Gastroesophageal sphincter (tissue), 4 donors: Measurements from ENCODE around the gene FCN3. TPM values are rescaled to one million over a fixed set of nuclear protein-coding genes. Genes with fewer than 3 reads are reported as not detected.
A peak's percentile ranks its signal among the peaks of the same experiment; 100 is the strongest.

Experiments used
- ATAC-seq: fragments of 150-250 bp; one replicate; pipeline ENCODE4 v1.9.1; 2016; ENCODE audit warnings: mild to moderate bottlenecking, moderate library complexity
- H3K27ac ChIP-seq, 4 donors: fragments of 200-600 bp; sonication (generic) in 3 of 4; 1 replicate in 3 of 4; 2 replicates in 1 of 4; pipeline ENCODE4 v1.5.1; 2016 to 2019
- H3K27me3 ChIP-seq: fragments of 200-600 bp; sonication (generic); one replicate; pipeline ENCODE4 v1.5.1; 2019
- H3K36me3 ChIP-seq, 2 donors: fragments of 200-600 bp; sonication (generic); one replicate each; pipeline ENCODE4 v1.5.1; 2019; ENCODE audit warnings: control low read depth in 1 of 2
- H3K4me1 ChIP-seq, 3 donors: fragments of 200-600 bp; sonication (generic); 1 replicate in 2 of 3; 2 replicates in 1 of 3; pipeline ENCODE4 v1.5.1; 2016 to 2019; ENCODE audit warnings: control low read depth in 2 of 3
- H3K4me3 ChIP-seq, 2 donors: fragments of 200-600 bp; sonication (generic); one replicate each; pipeline ENCODE4 v1.5.1; 2019; ENCODE audit warnings: mild to moderate bottlenecking in 1 of 2, moderate library complexity in 1 of 2
- H3K9me3 ChIP-seq, 3 donors: fragments of 200-600 bp; sonication (generic); one replicate each; pipeline ENCODE4 v1.5.1; 2017 to 2019; ENCODE audit warnings: control low read depth in 2 of 3
- CTCF ChIP-seq, 4 experiments: fragments of 200-600 bp in 2 of 4; fragments of 450-650 bp in 2 of 4; sonication (generic) in 1 of 4; IDR thresholded peaks; one replicate each; pipeline ENCODE4 v1.5.1; 2017 to 2019; ENCODE audit warnings: antibody characterized with exemption in 4 of 4, mild to moderate bottlenecking in 2 of 4, moderate library complexity in 2 of 4
- EP300 ChIP-seq: sonication (generic); formaldehyde crosslinking; IDR thresholded peaks from one replicate; pipeline ENCODE4 v1.6.1; 2017; ENCODE audit warnings: antibody characterized with exemption, mild to moderate bottlenecking
- POLR2A ChIP-seq, 2 donors: fragments of 450-650 bp; IDR thresholded peaks; one replicate each; pipeline ENCODE4 v1.6.1; 2017; ENCODE audit warnings: antibody characterized with exemption in 2 of 2, mild to moderate bottlenecking in 2 of 2, moderate library complexity in 1 of 2
- POLR2AphosphoS5 ChIP-seq: sonication (generic); formaldehyde crosslinking; IDR thresholded peaks from one replicate; pipeline ENCODE4 v1.6.1; 2017; ENCODE audit warnings: antibody characterized with exemption
- WGBS, 2 donors: methylation state at CpG; one replicate each; pipeline ENCODE4 v1.1.5; 2018; ENCODE audit warnings: low coverage in 1 of 2; 5-methylcytosine and 5-hydroxymethylcytosine counted together
- total RNA-seq, 4 donors: library from RNA; depleted of rRNA; stranded (reverse); fragments of >200 nt; gene quantifications; one replicate each; pipeline ENCODE4 v1.1.0, GENCODE V29; 2016

The FCN3 gene
- total RNA-seq, 4 donors from 2014 or later = 4.6 to 11.5 (median 6.3) TPM

DNA sequence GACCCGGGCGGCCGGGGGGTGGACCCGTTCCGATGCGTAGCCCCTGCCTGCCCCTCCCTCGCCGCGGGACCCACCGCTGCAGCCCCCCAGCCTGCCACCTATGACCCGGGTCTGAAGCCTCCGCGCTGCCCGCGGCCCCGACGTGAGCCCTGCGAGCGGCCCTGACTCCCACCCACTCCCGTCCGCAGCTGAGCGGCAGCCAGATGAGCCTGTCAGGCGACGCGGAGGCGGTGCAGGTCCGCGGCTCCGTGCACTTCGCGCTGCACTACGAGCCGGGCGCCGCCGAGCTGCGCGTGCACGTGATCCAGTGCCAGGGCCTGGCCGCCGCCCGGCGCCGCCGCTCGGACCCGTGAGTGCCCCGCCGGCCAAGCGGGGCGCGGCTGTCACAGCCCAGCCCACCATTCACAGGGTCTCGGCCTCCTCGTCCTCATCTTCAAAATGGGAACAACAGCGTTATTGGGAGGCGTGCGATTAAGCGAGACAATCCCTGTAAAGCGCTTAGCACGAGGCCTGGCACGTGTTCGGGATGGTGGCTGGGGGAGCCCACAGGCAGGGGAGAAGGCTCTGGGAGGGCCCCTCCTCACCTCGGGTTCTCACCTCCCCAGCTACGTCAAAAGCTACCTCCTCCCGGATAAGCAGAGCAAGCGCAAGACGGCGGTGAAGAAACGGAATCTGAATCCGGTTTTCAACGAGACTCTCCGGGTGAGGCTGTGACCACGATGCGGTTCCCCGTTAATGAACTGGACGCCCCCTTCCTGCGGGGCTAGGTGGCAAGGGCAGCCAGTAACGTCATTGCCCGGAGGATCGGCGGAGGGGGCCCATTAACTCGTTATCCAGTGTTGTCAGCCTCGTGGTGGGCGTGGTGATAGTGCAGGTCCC, 24.6 kb downstream of the FCN3 start:
- no peak for TF ChIP-seq EP300
- TF ChIP-seq POLR2AphosphoS5 = peak; percentile 28
- Histone ChIP-seq H3K4me1 (peaks cover 0 to 31% (median 20%) of the 10 kb centered on the region in 3 donors), H3K27ac (peak overlapping the region in 1 of 4 donors; percentile 48), H3K27me3 (peaks cover 46% of the 10 kb centered on the region), H3K9me3 (no peaks in the 10 kb centered on the region), H3K4me3 (peak overlapping the region; percentile 26 to 53), H3K36me3 (peaks cover 0 to 24% of the 10 kb centered on the region in 2 donors)
- WGBS, 2 donors = 7% methylated on average over 22 of the region's 84 CpGs; no CpG with 5 or more reads in 1 of the 2 donors
- ATAC-seq = peak; percentile 80

DNA sequence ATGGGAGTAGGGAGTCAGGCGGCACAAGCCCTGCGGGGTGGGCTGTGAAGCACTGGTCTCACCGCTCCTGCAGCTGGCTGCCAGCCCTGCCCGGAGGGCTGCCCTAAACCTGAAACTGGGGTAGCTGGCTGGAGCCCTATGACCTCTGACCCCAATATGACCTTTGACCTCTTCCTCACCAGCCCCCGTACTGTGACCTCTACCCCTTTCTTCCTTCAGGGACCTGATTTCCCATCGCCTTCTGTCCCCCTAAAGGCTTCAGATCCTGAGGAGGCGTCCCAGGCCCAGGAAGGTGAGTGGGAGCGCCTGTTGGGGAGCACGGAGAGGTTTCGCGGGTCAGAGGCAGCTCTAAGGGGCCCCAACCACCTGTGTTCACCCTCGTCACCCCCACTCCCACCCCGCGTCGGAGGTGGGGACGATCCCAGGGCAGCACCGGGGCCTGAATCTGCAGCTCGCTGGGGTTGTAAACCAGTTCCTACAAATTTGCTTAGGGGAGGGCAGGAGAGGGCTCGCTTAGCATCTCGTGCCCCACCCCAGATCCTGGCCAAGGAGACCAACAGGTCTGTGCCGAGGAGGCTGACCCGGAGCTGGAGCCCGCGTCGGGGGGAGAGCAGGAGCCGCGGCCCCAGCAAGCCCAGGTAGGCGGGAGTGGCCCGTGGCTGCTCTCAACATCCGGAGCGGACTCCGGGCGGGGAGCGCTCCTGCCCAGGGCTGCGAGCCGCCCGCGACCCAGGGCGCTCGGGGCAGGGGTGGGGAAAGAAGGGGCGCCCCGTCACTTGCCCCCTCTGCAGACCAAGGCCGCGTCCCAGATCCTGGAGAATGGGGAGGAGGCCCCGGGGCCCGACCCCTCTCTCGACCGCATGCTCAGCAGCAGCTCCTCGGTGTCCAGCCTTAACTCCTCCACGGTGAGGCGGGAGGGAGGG, 25.5 kb downstream of the FCN3 start:
- peak; percentile 46 for ATAC-seq
- Histone ChIP-seq H3K27me3 (peaks cover 46% of the 10 kb centered on the region), H3K4me3 (peak overlapping the region; percentile 26 to 53), H3K36me3 (peaks cover 0 to 15% of the 10 kb centered on the region in 2 donors), H3K27ac (peak overlapping the region in 1 of 4 donors; percentile 2), H3K9me3 (no peaks in the 10 kb centered on the region), H3K4me1 (peaks cover 0 to 31% (median 20%) of the 10 kb centered on the region in 3 donors)
- 60 to 85% methylated on average over 4 to 5 of the region's 51 CpGs for WGBS, 2 donors
- peak in 1 of 4 experiments; percentile 24 for TF ChIP-seq CTCF (IDR thresholded peaks at IDR 0.05)
- no peak for TF ChIP-seq POLR2A (IDR thresholded peaks at IDR 0.05)

GRCh38 chr1:27346991-27347624, 27.5 kb downstream of the FCN3 start:
- Histone ChIP-seq H3K9me3 (no peaks in the 10 kb centered on the region), H3K27me3 (peaks cover 46% of the 10 kb centered on the region), H3K36me3 (no peaks in the 10 kb centered on the region), H3K4me3 (no peak overlapping the region), H3K4me1 (peaks cover 0 to 31% (median 20%) of the 10 kb centered on the region in 3 donors), H3K27ac (no peak overlapping the region)
- TF ChIP-seq POLR2A (IDR thresholded peaks at IDR 0.05) = no peak
- WGBS, 2 donors = 77% methylated on average over 3 of the region's 14 CpGs; no CpG with 5 or more reads in 1 of the 2 donors
- ATAC-seq = no peak

- Histone ChIP-seq H3K36me3 (no peaks in the 10 kb centered on the region), H3K4me1 (peaks cover 0 to 25% (median 20%) of the 10 kb centered on the region in 3 donors), H3K27ac (no peak overlapping the region), H3K4me3 (no peak overlapping the region), H3K9me3 (no peaks in the 10 kb centered on the region), H3K27me3 (peaks cover 46% of the 10 kb centered on the region)
- 100% methylated on average over 1 to 5 of the region's 8 CpGs for WGBS, 2 donors
- TF ChIP-seq POLR2A (IDR thresholded peaks at IDR 0.05) (no peak), CTCF (IDR thresholded peaks at IDR 0.05) (no peak), EP300 (no peak), POLR2AphosphoS5 (no peak)
- ATAC-seq = no peak
Measured at GRCh38 chr1:27346357-27346756, 28.3 kb downstream of the FCN3 start.

DNA sequence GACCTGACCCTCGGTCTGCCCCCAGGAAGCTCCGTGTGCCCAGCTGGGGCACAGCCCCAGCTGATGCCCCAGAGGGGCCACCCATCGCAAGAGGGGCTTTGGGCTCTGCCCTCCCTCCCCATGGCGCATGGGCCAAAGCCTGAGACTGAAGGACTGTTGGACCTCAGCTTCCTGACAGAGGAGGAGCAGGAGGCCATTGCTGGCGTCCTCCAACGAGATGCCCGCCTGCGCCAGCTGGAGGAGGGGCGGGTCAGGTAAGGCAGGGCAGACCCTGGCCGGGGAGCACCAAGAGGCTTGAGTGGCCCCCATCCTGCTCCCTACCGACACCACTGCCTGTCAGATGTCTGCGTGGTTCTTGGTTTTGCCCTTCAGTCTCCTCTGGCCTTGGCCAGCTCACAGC, 29.4 kb downstream of the FCN3 start:
- 93% methylated on average over 3 of the region's 12 CpGs; no CpG with 5 or more reads in 1 of the 2 donors for WGBS, 2 donors
- TF ChIP-seq EP300 (no peak), POLR2AphosphoS5 (no peak), CTCF (IDR thresholded peaks at IDR 0.05) (no peak), POLR2A (IDR thresholded peaks at IDR 0.05) (no peak)
- no peaks in the 10 kb centered on the region for H3K9me3 ChIP-seq
- peaks cover 0 to 14% (median 10%) of the 10 kb centered on the region in 3 donors for H3K4me1 ChIP-seq
- H3K36me3 ChIP-seq = no peaks in the 10 kb centered on the region
- no peak overlapping the region for H3K4me3 ChIP-seq
- H3K27ac ChIP-seq = no peak overlapping the region
- H3K27me3 ChIP-seq = peaks cover 37% of the 10 kb centered on the region
- no peak for ATAC-seq
